ENCODE measurements around the gene FHAD1.

DNA sequence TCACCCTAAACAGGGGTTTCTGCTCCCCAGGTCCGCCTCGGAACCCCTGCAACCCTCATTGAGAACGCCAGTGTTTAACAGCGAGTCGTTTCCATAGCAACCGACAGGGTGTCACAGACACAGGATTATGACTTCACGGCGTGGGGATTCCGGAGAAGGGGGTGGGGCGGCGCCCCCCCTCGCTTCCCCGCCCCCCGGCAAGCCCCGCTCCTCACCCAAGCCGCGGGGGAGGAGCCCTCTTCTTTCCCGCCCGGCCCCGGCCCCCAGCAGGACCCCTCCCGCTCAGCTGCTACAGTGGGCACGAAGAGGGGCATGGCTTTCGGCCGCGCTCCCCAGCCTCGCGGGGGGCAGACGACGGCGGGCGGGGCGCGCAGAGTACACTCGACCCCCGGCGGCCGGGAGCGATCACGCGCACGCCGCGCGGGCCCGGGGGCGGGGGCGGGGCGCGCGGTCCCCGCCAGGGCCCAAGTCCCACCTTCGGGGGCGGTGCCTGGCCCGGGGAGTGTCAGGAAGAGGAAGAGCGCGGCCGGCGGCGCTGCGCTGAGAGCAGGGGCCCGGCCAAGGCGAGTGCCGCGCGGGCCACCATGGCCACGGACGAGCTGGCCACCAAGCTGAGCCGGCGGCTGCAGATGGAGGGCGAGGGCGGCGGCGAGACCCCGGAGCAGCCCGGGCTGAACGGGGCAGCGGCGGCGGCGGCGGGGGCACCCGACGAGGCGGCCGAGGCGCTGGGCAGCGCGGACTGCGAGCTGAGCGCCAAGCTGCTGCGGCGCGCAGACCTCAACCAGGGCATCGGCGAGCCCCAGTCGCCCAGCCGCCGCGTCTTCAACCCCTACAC, 162.6 kb downstream of the FHAD1 start, which contains the start of gene EFHD2:
- TF ChIP-seq, protein P1, sequence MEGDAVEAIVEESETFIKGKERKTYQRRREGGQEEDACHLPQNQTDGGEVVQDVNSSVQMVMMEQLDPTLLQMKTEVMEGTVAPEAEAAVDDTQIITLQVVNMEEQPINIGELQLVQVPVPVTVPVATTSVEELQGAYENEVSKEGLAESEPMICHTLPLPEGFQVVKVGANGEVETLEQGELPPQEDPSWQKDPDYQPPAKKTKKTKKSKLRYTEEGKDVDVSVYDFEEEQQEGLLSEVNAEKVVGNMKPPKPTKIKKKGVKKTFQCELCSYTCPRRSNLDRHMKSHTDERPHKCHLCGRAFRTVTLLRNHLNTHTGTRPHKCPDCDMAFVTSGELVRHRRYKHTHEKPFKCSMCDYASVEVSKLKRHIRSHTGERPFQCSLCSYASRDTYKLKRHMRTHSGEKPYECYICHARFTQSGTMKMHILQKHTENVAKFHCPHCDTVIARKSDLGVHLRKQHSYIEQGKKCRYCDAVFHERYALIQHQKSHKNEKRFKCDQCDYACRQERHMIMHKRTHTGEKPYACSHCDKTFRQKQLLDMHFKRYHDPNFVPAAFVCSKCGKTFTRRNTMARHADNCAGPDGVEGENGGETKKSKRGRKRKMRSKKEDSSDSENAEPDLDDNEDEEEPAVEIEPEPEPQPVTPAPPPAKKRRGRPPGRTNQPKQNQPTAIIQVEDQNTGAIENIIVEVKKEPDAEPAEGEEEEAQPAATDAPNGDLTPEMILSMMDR (IDR thresholded peaks at IDR 0.05; ENCODE audit: low read depth, low read length, missing input control): no peak
- TF ChIP-seq, protein P2, sequence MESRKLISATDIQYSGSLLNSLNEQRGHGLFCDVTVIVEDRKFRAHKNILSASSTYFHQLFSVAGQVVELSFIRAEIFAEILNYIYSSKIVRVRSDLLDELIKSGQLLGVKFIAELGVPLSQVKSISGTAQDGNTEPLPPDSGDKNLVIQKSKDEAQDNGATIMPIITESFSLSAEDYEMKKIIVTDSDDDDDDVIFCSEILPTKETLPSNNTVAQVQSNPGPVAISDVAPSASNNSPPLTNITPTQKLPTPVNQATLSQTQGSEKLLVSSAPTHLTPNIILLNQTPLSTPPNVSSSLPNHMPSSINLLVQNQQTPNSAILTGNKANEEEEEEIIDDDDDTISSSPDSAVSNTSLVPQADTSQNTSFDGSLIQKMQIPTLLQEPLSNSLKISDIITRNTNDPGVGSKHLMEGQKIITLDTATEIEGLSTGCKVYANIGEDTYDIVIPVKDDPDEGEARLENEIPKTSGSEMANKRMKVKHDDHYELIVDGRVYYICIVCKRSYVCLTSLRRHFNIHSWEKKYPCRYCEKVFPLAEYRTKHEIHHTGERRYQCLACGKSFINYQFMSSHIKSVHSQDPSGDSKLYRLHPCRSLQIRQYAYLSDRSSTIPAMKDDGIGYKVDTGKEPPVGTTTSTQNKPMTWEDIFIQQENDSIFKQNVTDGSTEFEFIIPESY (IDR thresholded peaks at IDR 0.05): no peak

Measured in liver (tissue), 2 donors.